GM12864 (cell line): ENCODE results near the gene SLC25A33.

ENCODE experiments used
- DNase-seq: peaks from one replicate; pipeline ENCODE4 v3.0.0-alpha.2; 2011; ENCODE audit warnings: low read depth
- H3K4me3 ChIP-seq: 2 replicates; pipeline ENCODE4 v1.5.1; 2011; ENCODE audit warnings: mild to moderate bottlenecking, low read depth, low read length, control low read depth
- TF ChIP-seq, protein P1 (sequence below): IDR thresholded peaks from 2 replicates; pipeline ENCODE4 v1.5.1; 2011; ENCODE audit warnings: low read depth, mild to moderate bottlenecking, moderate library complexity, low read length, control low read depth, inconsistent platforms; ENCODE audit errors: missing control alignments

SLC25A33 gene

DNA sequence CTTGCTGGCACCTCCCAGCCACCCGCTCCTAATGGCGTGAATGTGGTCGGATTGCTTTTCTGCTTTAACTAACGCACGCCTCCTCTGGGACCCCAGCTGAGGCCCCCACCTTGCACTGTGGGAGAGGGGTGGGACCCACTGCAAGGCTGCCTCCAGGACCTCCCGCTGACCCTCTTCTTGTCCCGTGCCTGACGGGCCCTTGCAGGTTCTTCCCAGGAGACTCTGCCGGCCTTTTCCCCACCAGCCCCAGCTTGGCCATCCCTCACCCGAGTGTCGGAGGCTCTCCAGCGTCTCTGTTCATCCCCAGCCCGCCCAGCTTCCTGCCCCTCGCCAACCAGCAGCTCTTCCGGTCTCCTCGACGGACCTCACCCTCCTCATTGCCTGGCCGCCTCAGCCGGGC lies 68.1 kb downstream of the SLC25A33 start:
- DNase-seq: no peak
- TF ChIP-seq, protein P1, sequence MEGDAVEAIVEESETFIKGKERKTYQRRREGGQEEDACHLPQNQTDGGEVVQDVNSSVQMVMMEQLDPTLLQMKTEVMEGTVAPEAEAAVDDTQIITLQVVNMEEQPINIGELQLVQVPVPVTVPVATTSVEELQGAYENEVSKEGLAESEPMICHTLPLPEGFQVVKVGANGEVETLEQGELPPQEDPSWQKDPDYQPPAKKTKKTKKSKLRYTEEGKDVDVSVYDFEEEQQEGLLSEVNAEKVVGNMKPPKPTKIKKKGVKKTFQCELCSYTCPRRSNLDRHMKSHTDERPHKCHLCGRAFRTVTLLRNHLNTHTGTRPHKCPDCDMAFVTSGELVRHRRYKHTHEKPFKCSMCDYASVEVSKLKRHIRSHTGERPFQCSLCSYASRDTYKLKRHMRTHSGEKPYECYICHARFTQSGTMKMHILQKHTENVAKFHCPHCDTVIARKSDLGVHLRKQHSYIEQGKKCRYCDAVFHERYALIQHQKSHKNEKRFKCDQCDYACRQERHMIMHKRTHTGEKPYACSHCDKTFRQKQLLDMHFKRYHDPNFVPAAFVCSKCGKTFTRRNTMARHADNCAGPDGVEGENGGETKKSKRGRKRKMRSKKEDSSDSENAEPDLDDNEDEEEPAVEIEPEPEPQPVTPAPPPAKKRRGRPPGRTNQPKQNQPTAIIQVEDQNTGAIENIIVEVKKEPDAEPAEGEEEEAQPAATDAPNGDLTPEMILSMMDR: no peak
- H3K4me3 ChIP-seq: no peak overlapping the region

DNA sequence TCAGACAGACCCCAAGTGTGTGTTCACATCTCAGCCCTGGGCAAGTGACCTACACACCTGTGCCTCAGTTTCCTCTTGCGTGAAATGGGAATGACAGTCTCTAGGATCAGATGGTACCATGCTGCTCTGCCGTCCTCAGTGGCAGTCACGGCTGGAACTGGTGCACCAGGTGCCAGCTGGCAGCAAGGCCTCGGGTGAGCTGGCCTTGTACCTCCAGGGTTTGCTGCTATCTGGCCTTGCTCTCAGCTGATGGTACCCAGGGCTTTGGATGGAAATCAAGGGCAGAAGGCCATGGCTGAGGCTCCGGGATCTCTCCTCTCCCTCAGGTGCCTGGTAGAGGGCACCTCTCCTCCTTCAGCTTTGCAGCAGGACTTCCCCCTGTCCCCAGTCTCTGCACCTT lies 70.7 kb downstream of the SLC25A33 start:
- TF ChIP-seq, protein P1: no peak
- no peak for DNase-seq
- H3K4me3 ChIP-seq: no peak overlapping the region

DNA sequence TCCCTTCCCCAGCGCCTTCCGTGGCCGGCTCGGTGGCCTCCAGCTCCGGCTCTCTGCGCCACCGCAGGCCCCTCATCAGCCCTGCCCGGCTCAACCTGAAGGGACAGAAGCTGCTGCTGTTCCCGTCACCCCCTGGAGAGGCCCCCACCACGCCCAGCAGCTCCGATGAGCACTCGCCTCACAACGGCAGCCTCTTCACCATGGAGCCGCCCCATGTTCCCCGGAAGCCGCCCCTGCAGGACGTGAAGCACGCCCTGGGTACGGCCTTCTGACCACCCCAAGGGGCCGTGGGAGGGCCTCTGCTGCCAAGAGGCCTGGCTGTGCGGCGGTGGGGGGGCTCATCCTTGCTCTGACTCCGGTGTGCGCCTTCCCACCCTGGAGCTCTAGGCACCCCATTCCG lies 71.3 kb downstream of the SLC25A33 start:
- DNase-seq: no peak
- H3K4me3 ChIP-seq: no peak overlapping the region
- TF ChIP-seq, protein P1: no peak

DNA sequence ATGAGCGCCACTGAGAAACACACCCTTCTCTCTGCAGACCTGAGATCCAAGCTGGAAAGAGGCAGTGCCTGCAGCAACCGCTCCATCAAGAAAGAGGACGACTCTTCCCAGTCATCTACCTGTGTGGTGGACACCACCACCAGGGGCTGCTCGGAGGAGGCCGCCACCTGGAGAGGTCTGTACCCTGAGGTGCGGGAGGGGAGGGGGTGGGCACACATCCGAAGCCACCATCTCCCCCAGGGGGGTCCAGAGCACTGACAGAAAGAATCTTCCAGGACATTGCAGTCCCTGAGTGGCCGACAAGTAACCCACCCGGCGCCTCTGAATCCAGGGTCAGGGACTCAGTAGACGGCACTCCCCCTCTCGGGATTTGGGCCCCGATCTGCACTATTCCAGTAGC lies 72.5 kb downstream of the SLC25A33 start:
- TF ChIP-seq, protein P1: no peak
- DNase-seq: no peak
- no peak overlapping the region for H3K4me3 ChIP-seq

DNA sequence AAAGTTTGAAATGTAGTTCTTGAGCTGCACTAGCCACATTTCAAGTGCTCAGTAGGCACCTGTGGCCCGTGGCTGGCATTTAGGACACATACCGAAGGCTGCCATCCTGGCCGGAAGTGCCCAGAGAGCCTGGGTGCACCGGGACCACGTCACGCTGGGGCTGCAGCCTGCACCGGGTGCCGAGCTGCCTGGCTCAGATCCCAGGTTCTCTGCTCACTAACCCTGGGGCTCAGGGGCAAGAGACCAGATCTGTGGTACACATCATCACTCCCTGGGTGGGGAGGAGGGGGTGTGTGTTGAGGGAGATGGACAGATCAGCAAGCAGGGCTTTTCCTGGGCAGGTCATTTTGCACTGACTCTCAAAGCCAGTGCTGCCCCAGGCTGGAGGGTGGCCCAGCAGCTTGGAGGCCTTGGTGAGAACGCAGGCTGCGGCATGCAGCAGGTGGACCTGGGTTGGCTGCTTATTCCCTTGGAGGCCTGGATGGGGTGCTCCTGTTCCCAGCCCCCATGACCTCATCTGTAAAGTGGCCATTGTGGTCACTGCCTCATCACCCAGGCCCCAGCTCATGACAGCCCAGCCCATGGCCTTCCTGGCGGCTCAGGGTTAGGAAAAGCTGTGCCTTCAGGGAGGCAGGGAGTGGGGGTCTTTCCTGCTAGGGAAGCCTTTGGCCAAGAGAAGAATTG lies 73.0 kb downstream of the SLC25A33 start:
- TF ChIP-seq, protein P1: no peak
- DNase-seq: no peak
- no peak overlapping the region for H3K4me3 ChIP-seq

DNA sequence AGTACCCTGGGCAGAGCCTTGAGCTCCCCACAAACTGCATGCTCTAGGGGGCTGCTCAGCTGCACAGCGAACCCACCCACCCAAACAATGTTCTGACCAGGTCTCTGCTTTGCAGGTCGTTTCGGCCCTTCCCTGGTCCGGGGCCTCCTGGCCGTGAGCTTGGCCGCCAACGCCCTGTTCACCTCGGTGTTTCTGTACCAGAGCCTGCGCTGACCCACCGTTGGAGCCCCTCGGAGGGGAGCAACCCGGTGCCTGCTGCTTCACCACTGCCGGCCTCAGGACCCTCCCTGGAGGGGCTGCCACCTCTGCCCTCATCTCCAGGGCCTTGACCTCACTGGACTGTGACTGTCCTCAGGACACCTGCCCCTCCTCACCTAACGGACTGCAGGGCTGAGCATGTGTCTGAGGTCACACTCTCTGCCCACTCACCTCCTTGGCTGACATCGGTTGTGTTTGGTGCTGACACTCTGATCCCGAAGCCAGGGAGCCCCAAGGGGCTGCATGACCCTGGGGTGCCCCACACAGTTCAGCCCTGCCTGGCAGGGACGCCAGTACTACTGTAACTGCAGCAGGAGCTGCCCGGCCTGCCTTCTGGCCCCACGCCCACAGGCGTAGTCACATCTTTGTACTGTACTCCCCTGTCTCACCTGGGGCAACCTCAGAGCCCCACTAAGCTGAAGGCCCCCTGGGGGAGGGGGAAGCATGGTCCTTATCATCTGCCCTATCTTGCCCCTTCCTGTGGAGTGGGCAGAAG lies 73.8 kb downstream of the SLC25A33 start:
- no peak overlapping the region for H3K4me3 ChIP-seq
- TF ChIP-seq, protein P1: no peak
- DNase-seq: no peak
